HT1080 (cell line): ENCODE results near the gene MARK1. TPM values are rescaled to one million over a fixed set of nuclear protein-coding genes. Genes with fewer than 3 reads are reported as not detected.
"Not testable (repeated sequence)": the region's sequence is repeated elsewhere in the genome, so short reads cannot be mapped to it uniquely, and the experiment has no call there.

ENCODE experiments used
- DNase-seq: peaks from one replicate; pipeline ENCODE4 v3.0.0-alpha.2; 2015; ENCODE audit warnings: low read depth
- total RNA-seq: library from RNA; depleted of rRNA; stranded (reverse); fragments of >200 nt; shearing (Covaris generic); gene quantifications from 2 replicates; pipeline ENCODE4 v1.2.3, GENCODE V29; 2014

MARK1 gene
- total RNA-seq, 1 experiment from 2014 or later: 3.1 TPM

DNA sequence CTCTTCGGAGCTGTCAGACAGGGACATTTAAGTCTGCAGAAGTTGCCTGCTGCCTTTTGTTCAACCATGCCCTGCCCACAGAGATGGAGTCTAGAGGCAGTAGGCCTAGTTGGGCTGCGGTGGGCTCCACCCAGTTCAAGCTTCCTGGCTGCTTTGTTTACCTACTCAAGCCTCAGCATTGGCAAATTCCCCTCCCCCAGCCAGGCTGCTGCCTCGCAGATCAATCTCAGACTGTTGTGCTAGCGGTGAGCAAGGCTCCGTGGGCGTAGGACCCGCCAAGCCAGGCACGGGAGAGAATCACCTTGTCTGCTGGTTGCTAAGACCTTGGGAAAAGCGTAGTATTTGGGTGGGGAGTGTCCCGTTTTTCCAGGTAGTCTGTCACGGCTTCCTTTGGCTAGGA, 83.2 kb downstream of the MARK1 start:
- not testable (repeated sequence) for DNase-seq

DNA sequence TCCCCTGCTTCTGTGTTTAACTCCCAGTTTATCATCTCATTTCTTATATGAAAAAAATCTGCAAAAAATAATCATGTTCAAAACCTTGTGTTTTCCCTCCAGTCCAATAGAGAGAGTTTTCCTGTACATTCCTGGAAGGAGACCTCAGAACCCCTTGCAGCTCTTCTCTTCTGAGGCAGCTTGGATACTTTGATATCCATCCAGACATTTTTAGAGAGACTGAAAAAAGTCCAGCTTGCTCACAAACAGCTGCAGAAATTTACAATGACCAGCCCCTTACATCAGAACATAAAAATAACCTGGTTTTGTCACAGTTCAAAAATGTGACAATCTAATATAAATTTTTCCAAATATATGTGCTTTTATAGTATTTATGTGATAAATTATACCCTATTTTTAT, 88.9 kb downstream of the MARK1 start:
- DNase-seq: no peak

DNA sequence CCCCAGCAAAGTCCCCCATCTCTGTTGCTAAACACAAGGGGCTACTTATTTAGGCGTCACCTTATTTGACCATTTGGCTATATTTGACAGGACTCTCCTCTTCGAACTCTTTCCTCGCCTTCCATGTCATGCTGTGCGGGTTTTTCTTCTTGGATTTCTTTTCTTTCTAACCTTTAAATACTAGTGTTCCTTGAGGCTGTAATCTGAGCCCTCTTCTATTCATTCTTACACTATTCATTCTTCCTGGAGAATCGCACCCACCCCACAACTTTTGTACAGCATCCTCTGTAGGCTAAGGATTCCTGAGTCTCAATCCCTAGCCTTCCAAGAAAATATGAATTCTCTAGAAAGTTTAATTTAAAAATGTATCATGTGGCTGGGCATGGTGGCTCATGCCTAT, 100.5 kb downstream of the MARK1 start:
- no peak for DNase-seq

DNA sequence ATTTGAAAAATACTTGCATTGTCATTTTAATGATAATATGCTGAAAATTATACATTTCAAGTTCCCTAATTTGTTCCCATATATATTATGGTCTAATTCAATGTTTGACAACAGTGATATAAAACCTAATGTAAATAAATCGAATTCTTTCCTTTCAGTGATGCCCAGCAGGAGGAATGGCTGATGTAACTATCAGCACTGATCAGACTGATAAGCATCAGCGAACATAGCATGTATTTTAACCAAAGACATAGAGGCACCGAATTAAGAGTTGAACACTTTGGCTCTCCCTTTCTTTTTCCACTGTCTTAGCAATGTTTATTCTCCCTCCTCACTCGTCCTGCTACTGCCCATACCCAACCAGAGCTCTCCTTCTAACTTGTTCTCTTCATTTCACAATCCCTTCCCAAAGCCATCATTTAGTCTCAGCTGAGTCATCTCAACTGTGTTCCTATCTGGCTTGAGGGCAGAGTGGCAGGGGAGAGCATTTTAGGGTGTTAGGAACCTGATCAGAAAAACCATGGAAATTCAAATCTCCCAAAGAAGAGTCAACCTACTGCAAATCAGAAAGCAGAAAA, 103.4 kb downstream of the MARK1 start:
- peak; percentile 4 for DNase-seq

DNA sequence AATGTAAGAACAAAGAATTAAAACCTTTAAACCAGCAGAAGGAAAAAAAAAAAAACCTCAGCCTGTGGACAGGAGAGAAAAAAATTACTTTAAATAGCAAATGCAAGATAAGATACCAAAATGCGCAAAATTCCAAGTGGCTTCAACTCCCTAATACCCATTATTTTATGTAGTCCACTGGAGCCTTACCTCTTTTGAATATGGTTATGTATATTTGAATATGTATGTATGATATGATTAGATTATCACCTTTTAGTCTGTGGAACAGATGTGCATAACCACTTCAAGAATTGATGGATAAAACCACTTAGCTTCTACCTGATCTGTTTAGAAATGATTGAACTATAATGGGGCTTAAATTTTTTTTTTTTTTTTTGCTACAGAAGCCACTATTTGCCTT, 109.8 kb downstream of the MARK1 start:
- no peak for DNase-seq

DNA sequence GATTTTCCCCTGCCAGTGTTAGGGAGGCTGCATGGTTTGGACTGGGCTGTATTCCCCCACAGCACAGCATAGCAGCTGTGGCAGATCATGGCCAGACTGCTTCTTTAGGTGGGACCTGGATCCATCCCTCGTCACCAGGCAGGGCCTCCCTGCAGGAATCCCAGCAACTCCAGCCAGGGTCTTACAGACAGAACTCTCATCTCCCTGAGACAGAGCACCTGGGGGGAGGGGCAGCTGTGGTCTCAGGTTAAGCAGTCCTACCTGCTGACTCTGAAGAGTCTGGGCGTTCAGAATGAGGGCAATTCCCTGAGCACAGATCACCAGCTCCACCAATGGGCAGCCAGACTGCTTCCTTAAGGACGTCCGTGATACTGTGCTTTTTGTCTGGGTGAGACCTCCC, 114.3 kb downstream of the MARK1 start:
- DNase-seq: no peak

DNA sequence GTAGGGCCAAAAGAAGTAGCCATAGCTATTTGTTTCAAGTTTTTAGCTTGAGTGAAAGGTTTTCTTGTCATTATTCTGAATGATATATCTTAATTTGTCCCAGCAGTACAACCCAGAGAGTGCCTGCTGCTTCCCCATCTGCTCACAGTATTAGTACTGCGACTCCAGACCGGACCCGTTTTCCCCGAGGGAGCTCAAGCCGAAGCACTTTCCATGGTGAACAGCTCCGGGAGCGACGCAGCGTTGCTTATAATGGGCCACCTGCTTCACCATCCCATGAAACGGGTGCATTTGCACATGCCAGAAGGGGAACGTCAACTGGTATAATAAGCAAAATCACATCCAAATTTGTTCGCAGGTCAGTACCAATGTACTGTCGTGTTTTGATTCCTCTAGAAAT, 125.1 kb downstream of the MARK1 start:
- DNase-seq: no peak

DNA sequence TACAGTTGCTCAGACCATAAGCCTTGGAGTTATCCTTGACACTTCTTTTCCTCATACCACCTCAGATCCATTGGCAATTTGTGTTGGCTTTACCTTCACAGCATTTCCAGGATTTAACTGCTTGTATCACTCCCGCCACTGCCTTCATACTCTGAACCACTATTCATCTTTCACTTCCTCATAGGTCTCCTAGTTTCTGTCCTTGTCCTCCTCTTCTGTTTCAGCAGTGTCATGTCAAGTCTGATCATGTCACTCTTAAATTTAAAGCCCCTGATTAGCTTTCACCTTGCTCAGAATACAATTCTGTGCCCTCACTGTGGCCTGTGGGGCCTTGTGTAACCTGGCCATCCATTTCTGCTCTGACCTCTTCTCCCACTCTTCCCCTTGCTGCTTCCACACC, 127.6 kb downstream of the MARK1 start:
- DNase-seq: no peak

DNA sequence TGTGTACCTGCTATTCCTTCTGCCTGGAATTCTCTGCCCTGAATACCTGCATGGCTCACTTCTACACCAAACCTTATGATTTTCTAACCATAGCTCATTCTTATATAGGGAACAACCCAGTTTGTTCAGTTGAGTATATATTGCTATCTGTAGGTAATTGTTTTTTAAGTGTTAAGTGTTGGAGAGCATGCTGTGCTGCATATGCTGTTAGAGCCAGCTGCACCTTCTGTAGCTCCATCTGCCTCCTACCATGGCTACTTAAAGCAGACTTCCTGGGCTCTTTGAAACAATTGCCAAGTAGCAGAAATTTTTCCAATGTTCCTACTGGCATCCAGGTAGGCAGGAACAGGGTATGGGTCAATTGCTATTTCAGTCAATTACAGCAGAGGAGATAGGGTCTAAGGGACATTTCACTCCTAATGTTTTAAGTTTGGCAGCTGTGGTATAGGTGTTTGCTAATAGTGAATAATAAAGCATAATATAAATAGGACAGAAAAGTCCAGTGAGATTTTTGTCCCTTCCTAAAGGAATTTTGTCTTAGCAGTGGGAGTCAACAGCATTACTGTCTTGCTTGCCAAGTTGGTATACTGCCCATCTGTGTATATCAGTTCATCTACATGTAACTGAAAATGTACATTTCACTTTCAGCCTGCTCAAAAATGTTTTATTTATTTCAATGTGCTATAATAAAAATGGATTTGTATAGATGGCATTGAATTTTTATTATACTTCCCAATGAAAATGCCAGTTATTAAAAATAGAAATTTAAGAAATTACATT, 128.2 kb downstream of the MARK1 start:
- DNase-seq: no peak

DNA sequence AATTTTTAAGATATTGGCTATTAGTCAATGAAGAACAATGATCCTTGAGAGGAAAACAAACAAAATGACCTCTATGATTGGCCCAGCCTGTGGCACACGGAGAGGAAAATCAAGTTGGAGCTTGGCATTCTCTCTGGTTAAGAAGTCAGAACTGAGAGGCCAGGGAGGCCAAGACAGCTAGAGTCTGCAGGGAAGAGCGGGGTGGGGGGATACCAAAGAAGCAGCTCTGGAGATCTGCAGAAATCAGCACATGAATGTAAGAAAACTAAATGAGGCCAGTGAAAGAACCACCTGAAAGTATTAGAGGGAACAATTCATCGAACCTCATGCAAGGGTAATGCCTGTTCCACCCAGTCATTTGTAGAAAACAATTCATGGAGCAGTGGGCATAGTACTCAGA, 138.4 kb downstream of the MARK1 start:
- no peak for DNase-seq

DNA sequence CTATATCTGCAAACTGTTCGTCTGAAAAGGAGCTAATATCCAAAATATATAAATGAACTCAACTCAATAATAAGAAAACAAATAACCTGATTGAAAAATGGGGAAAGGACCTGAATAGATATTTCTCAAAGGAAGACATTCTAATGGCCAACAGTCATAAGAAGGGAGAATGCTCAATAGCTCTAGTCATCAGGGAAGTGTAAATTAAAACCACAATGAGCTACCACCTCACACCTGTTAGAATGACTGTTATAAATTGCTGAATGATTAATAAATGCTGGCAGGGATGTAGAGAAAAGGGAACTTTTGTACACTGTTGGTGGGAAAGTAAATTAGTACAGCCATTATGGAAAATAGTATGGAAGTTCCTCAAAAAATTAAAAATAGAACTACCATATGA, 141.1 kb downstream of the MARK1 start:
- no peak for DNase-seq

DNA sequence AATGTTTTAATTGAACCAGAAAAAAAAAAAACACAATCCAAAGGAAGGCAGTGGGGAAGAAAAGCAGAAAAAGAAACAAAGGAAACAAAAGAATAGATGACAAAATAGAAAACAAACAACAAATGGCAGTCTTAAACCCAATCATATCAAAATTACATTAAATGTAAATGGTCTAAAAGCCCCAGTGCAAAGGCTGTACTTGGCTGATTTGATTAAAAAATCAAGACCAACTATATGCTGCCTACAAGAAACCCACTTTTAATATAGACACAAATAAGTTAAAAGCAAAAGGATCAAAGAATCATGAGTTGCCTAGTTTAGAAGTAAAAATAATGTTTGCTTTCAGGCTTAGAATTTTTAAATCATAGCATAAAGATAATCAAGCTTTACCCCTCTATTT, 142.4 kb downstream of the MARK1 start:
- no peak for DNase-seq

DNA sequence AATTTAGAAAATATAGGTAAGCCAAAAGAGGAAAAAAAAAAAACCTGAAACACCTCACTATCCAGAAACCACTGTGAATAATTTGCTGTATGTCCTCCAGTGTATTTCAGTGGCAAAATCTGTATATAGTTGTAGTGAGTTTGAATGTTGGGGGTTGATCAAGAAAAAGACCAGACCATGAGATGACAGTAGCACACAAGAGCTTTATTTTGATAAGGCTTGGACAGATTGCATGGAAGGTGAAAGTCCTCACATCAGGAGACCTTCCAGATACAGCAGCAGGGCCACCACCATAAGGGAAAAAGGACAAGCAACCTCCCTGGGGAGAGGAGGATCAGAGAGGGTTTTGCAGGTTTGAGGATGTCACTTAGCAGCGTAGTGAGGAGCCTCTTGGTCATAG, 146.0 kb downstream of the MARK1 start:
- DNase-seq: no peak

DNA sequence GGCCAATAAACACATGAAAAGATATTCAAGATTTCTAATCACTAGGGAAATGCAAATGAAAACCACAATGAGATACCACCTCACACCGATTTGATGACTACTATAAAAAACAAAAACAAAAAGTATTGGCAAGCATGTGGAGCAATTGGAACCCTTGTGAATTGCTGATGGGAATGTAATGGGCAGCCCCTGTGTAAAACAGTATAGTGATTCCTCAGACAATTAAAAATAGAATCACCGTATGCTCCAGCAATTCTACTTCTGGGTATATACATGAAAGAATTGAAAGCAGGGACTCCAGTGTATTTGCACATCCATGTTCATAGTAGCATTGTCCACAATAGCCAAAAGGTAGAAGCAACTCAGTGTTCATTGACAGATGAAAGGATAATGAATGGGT, 149.3 kb downstream of the MARK1 start:
- DNase-seq: no peak

DNA sequence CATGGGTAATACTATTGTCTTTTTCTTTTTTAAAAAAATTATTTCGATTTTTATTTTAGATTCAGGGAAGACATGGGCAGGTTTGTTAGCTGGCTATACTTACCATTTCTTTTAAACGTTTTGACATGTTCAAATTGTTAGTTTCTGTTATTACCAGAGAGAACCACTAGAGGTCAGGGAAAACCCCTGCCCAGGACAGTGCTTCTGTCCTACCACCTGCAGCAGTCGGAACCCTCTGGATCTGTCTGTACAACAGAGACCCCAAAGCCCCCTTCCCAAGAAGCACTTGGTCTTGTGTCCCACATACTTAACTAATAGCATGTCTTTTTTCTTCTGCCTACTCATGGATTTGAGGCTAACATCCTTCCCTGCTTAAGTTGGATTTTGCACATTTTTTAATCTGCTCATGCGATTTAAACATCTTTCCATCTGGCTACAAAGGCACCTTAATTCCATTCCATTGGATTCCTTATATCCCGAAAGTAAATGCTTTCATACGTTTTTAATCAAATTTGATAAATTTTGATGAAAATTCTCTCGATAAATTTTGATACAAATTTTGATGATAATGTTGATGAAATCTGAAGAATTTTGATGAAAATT, 152.2 kb downstream of the MARK1 start:
- peak; percentile 41 for DNase-seq

DNA sequence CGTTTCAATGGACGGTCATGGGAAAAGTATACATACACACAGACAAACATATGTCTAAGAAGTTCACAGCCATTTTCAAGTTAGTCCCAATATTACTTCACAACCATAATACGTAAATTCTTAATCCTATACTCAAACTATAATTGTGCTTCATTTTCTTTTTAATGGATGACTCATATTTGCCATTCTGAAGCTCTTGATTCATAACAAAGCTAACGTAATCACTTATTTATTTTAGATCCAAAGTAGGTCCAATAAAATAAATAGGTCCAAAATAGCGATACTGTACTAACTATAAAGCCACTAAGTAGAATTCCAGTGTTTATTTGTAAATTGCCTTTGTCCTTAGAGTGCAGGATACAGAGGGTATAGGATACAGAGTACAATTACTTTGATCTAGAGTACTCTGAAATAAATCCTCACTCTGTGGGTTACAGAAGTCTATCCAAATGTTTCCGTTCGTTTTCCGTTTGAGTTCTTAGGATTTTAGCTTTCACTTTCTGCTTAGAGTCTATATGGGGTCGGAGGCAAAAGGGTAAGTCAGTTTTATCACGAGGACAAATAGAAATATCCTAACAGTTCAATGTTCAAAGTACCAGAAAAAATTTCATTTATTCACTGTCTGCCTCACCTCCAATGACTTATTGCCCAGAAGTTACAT, 153.4 kb downstream of the MARK1 start:
- DNase-seq: no peak

DNA sequence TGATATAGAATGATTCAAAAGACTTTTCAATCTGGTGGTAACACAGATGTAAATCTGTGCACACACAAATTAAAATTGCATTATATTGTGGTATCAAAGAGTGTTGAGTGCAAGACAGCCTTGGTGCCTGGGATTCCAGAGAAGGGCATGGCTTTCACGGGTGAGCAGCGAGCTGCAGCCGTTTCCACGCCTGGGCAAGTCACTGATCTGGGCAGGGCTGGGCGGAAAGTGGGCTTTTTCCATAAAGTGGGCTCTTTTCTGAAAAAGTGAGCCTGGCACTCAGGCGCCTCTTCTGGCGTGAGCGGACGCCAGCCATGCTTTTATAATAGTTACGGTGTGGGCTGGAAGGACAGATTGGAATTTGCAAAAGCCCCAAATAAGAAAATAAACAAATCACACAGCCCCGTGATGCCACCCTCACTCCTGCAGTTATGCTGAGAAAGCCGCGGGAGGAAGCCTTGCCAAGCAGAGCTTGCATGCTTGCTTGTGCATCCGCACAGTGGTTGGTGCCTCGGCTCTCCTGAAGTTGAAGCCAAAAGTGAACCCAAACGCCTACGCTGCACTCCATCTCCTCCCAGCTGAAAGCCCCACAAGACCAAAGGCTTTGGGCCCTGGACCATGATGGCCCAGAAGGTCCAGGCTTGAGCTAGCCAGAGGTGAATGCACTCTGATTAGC, 155.1 kb downstream of the MARK1 start:
- no peak for DNase-seq

DNA sequence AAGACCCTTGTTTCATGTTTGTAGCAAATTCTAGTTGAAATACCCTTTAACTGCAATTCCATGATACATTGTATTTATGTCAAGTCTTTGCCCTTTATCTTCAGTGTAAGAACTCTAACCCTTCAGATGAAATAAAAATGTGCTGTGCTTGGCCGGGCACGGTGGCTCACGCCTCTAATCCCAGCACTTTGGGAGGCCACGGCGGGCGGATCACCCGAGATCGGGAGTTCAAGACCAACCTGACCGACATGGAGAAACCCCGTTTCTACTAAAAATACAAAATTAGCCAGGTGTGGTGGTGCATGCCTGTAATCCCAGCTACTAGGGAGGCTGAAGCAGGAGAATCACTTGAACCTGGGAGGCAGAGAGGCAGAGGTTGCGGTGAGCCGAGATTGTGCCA, 155.8 kb downstream of the MARK1 start:
- not testable (repeated sequence) for DNase-seq

DNA sequence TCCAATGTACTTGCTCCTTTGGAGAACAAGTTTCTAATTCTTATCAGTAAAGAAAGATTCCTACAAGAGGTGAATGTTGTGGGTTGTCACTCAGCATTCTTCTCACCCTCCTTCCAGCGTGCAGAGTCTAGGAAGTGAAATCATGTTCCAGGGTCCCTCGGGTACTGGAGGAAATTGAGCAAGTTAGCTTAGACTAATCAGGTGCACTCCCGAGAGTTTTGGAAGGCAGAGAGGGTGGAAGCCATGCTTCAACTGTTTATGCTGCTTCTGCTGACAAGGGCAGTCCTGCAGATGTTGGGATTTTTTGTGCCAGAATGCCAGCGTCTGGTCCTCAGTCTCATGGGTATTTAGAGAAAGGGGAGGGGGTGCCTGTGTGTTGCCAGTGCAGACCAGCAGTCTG, 157.0 kb downstream of the MARK1 start:
- DNase-seq: no peak

DNA sequence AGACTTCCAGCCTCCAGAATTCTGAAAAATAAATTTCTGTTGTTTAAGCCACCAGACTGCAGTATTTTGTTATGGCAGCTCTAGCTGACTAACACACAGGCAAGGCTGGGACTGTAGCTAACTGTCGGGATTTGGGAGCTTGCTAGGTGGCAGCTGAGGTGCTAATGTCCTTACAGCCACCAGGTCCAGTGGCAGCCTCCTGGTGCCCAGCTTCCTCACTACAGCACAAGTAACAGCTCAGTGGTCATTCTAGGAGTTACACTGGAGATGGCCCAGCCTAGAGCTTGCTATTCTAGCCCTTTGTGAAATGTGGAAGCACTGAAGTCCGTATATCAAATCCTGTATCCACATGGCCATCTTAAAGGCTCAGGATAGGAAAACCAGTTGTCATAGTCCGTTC, 157.9 kb downstream of the MARK1 start:
- no peak for DNase-seq

DNA sequence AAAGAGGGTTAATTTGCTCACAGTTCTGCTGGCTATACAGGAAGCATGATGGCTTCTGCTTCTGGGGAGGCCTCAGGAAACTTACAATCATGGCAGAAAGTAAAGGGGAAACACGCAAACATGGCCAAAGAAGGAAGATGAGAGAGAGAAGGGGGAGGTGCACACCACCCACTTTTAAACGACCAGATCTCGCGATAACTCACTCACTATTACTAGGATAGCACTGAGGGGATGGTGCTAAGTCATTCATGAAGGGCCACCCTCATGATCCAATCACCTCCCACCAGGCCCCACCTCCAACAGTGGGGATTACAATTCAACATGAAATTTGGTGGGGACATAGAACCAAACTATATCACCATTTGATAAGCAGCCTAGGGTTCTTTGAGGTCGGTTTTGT, 159.9 kb downstream of the MARK1 start:
- DNase-seq: no peak

DNA sequence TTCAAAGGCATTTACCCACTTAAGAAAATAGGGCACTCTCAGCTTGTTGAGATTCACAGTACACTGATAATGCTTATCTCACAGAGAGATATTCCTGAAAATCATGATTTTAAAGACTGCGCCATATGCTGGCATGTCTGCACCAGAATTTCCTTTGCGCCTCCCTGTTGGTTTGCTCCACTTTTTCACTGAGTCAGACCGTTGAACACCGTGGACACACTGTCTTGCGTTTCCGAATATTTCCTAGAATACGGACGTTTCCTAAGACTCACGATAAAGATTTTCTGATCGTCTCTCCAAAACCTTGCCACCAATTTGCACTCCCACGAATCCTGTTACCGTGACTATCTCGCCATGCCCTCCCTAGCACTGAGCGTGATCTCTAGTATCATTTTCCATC, 161.7 kb downstream of the MARK1 start:
- no peak for DNase-seq
